Liver (tissue), 9 donors: ENCODE data around the gene KRT1. TPM values are rescaled to one million over a fixed set of nuclear protein-coding genes. Genes with fewer than 3 reads are reported as not detected.
A peak's percentile ranks its signal among the peaks of the same experiment; 100 is the strongest.

Source experiments
- DNase-seq: peaks from one replicate; pipeline ENCODE4 v3.0.0-alpha.2; 2017; ENCODE audit warnings: low spot score
- H3K27ac ChIP-seq, 2 donors: one replicate each; pipeline ENCODE4 v1.7.0; 2013; ENCODE audit warnings: inconsistent platforms in 2 of 2, low read length in 2 of 2, control low read depth in 1 of 2, low read depth in 1 of 2, mild to moderate bottlenecking in 1 of 2
- H3K27me3 ChIP-seq, 4 donors: one replicate each; pipeline versions ENCODE4 v1.6.1 to v1.7.0; 2013; ENCODE audit warnings: low read length in 3 of 4, inconsistent platforms in 1 of 4, mild to moderate bottlenecking in 1 of 4, moderate library complexity in 1 of 4; ENCODE audit not compliant: control insufficient read depth in 4 of 4, insufficient read depth in 4 of 4
- H3K36me3 ChIP-seq, 4 donors: one replicate each; pipeline versions ENCODE4 v1.6.1 to v1.7.0; 2013; ENCODE audit warnings: low read length in 3 of 4, mild to moderate bottlenecking in 3 of 4, low read depth in 1 of 4, moderate library complexity in 1 of 4; ENCODE audit not compliant: control insufficient read depth in 4 of 4, insufficient read depth in 3 of 4
- H3K4me1 ChIP-seq, 4 donors: one replicate each; pipeline versions ENCODE4 v1.6.1 to v1.7.0; 2013; ENCODE audit warnings: low read length in 3 of 4, mild to moderate bottlenecking in 3 of 4, moderate library complexity in 1 of 4; ENCODE audit not compliant: control insufficient read depth in 4 of 4, insufficient read depth in 4 of 4
- H3K4me3 ChIP-seq, 3 donors: one replicate each; pipeline versions ENCODE4 v1.6.1 to v1.7.0; 2013; ENCODE audit warnings: low read length in 3 of 3, control low read depth in 1 of 3, low read depth in 1 of 3, mild to moderate bottlenecking in 1 of 3
- H3K9ac ChIP-seq, 2 donors: one replicate each; pipeline ENCODE4 v1.7.0; 2013; ENCODE audit warnings: low read length in 2 of 2, mild to moderate bottlenecking in 2 of 2, moderate library complexity in 2 of 2, control low read depth in 1 of 2, low read depth in 1 of 2
- H3K9me3 ChIP-seq, 4 donors: one replicate each; pipeline versions ENCODE4 v1.6.1 to v1.7.0; 2013; ENCODE audit warnings: low read length in 3 of 4; ENCODE audit not compliant: control insufficient read depth in 4 of 4
- CTCF ChIP-seq: fragments of 150-350 bp; IDR thresholded peaks from 2 replicates; pipeline ENCODE4 v1.5.1; 2017; ENCODE audit warnings: improper control_type of control experiment, low read depth, low read length; ENCODE audit not compliant: missing input control
- EGR1 ChIP-seq, 2 donors: IDR thresholded peaks; 2 replicates each; pipeline ENCODE4 v1.6.1; 2016 to 2018; ENCODE audit warnings: antibody characterized with exemption in 2 of 2, low read depth in 2 of 2
- FOXA1 ChIP-seq: IDR thresholded peaks from 2 replicates; pipeline ENCODE4 v1.6.1; 2016; ENCODE audit warnings: antibody characterized with exemption
- GABPA ChIP-seq, 2 donors: IDR thresholded peaks in 1 of 2; conservative IDR thresholded peaks in 1 of 2; 2 replicates each; pipeline ENCODE4 v1.6.1; 2016; ENCODE audit warnings: antibody characterized with exemption in 2 of 2, mild to moderate bottlenecking in 1 of 2, moderate library complexity in 1 of 2
- HNF4G ChIP-seq: IDR thresholded peaks from 2 replicates; pipeline ENCODE4 v1.6.1; 2016; ENCODE audit warnings: antibody characterized with exemption
- JUND ChIP-seq, 2 donors: IDR thresholded peaks; 2 replicates each; pipeline ENCODE4 v1.6.1; 2016; ENCODE audit warnings: antibody characterized with exemption in 2 of 2
- NR2F2 ChIP-seq: IDR thresholded peaks from 2 replicates; pipeline ENCODE4 v1.6.1; 2016; ENCODE audit warnings: antibody characterized with exemption
- RAD21 ChIP-seq, 2 donors: IDR thresholded peaks; 2 replicates each; pipeline ENCODE4 v1.6.1; 2016; ENCODE audit warnings: antibody characterized with exemption in 2 of 2, mild to moderate bottlenecking in 2 of 2
- RXRA ChIP-seq, 2 donors: IDR thresholded peaks; 2 replicates each; pipeline ENCODE4 v1.6.1; 2017 to 2018; ENCODE audit warnings: antibody characterized with exemption in 2 of 2, mild to moderate bottlenecking in 1 of 2
- SP1 ChIP-seq: IDR thresholded peaks from 2 replicates; pipeline ENCODE4 v1.6.1; 2018; ENCODE audit warnings: antibody characterized with exemption, mild to moderate bottlenecking
- TAF1 ChIP-seq: conservative IDR thresholded peaks from 2 replicates; pipeline ENCODE4 v1.6.1; 2016; ENCODE audit warnings: antibody characterized with exemption, mild to moderate bottlenecking
- YY1 ChIP-seq: IDR thresholded peaks from 2 replicates; pipeline ENCODE4 v1.6.1; 2016; ENCODE audit warnings: antibody characterized with exemption, mild to moderate bottlenecking
- WGBS: extraction: QIAGEN DNeasy Blood & Tissue Kit; methylation state at CpG from one replicate; pipeline ENCODE4 v1.1.7; 2013; 5-methylcytosine and 5-hydroxymethylcytosine counted together
- polyA plus RNA-seq, 2 donors: library from polyadenylated mRNA; stranded (reverse) in 1 of 2; unstranded in 1 of 2; fragments of 200-250 nt in 1 of 2; fragments of >200 nt in 1 of 2; fragmentation: Nextera tagmentation in 1 of 2; extraction: Ambion mirVana in 1 of 2; gene quantifications; one replicate each; pipeline versions ENCODE4 v1.2.1 to v1.2.3, GENCODE V29; 2013 to 2015
- total RNA-seq, 2 donors: library from RNA; depleted of rRNA; stranded (reverse); fragments of >200 nt; gene quantifications; one replicate each; pipeline ENCODE4 v1.2.3, GENCODE V29; 2014
- TF ChIP-seq, protein P1 (sequence below): IDR thresholded peaks from 2 replicates; pipeline ENCODE4 v1.6.1; 2016; ENCODE audit warnings: antibody characterized with exemption
- TF ChIP-seq, protein P2 (sequence below): IDR thresholded peaks from 2 replicates; pipeline ENCODE4 v1.6.1; 2016; ENCODE audit warnings: antibody characterized with exemption, mild to moderate bottlenecking
- donor health status: healthy.
- donor health status: healthy.
- donor health status: healthy.
- donor health status: healthy.
- donor health status: healthy.

Gene KRT1
- total and polyA plus RNA-seq, 4 donors, result 0.14 to 2.7 TPM; not detected in 2

DNA sequence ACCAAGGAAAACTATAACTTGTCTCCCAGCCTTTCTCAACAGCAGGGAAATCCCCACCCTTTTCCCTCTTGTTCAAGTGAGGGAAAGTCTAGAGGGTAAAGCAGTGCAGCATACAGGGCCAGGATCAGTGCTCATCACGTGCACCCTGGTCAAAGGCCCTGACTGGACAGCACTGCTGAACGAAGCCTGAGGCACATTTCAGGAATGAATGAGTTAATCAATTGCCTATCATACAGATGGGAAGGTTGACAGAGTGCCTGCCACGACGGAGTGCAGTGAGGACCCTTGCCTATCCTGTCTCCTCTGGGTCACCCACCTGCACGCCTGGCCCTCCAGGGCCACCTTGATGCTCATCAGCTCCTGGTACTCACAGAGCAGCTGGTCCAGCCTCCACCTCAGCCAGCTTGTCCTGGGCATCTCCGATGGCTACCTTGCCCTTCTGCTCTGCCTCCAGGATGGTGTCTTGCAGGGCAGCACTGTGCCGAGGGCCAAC is 50.2 kb downstream of the KRT1 start:
- Histone ChIP-seq H3K9me3 (no peaks in the 10 kb centered on the region), H3K9ac (no peak overlapping the region), H3K36me3 (no peaks in the 10 kb centered on the region), H3K27ac (no peak overlapping the region), H3K4me1 (no peaks in the 10 kb centered on the region), H3K4me3 (no peak overlapping the region), H3K27me3 (peaks cover 0 to 4% (median 0%) of the 10 kb centered on the region in 4 donors)
- 77% methylated on average over 7 of the region's 7 CpGs for WGBS
- DNase-seq, result peak; percentile 21
- TF ChIP-seq YY1 (no peak), RXRA (IDR thresholded peaks at IDR 0.05) (no peak), GABPA (IDR thresholded peaks at IDR 0.05 in 1 of 2, conservative IDR thresholded peaks at IDR 0.05 in 1 of 2) (no peak), HNF4G (no peak), RAD21 (IDR thresholded peaks at IDR 0.05) (no peak), EGR1 (IDR thresholded peaks at IDR 0.05; ENCODE audit: low read depth in 2 of 2) (no peak), CTCF (no peak), SP1 (no peak)

DNA sequence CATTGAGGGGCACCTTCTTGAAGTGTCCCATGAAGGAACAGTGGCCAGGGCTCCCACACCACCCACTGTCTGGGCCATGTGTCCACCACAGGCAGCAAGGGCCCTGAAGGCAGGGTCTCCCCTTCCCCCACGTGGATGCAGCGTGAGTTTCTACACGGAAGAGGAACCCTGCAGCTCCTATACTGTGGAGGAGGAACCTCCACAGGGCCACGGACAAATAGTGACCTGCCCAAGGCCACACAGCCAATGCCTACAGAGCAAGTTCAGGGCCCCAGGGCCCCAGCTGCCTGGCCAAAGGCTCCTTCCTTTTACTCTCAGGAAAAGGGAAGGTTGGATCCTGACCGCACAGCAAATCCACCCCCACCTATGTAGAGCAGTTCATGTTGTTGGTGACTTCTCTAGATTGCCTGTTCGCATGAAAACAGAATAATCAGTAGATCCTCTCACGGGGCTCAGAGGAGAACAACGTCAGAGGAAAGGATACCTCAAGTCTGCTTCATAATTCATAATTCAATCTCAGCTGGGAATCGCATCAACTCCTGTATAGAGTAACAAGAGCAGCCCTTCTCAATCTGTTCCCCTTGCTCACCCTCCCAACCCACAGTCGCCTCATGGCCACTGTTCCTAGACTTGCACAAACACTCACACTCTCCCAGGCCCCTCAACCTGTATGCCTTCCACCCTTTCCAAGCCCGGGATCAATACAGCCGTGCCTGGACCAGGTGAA is 50.8 kb downstream of the KRT1 start:
- peak; percentile 26 for DNase-seq

GRCh38 chr12:52628841-52629240 is 51.4 kb downstream of the KRT1 start:
- Histone ChIP-seq H3K27me3 (peaks cover 0 to 4% (median 0%) of the 10 kb centered on the region in 4 donors), H3K36me3 (no peaks in the 10 kb centered on the region), H3K4me3 (no peak overlapping the region), H3K9ac (no peak overlapping the region), H3K27ac (no peak overlapping the region), H3K4me1 (no peaks in the 10 kb centered on the region), H3K9me3 (no peaks in the 10 kb centered on the region)
- no peak for TF ChIP-seq EGR1 (IDR thresholded peaks at IDR 0.05; ENCODE audit: low read depth in 2 of 2)
- no peak for TF ChIP-seq TAF1
- no peak for TF ChIP-seq RXRA (IDR thresholded peaks at IDR 0.05)
- no peak for TF ChIP-seq JUND (IDR thresholded peaks at IDR 0.05)
- no peak for TF ChIP-seq YY1
- TF ChIP-seq GABPA (IDR thresholded peaks at IDR 0.05 in 1 of 2, conservative IDR thresholded peaks at IDR 0.05 in 1 of 2), result no peak
- TF ChIP-seq, protein P1, sequence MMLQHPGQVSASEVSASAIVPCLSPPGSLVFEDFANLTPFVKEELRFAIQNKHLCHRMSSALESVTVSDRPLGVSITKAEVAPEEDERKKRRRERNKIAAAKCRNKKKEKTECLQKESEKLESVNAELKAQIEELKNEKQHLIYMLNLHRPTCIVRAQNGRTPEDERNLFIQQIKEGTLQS, result no peak
- TF ChIP-seq HNF4G, result no peak
- no peak for TF ChIP-seq SP1
- TF ChIP-seq FOXA1, result no peak
- TF ChIP-seq, protein P2, sequence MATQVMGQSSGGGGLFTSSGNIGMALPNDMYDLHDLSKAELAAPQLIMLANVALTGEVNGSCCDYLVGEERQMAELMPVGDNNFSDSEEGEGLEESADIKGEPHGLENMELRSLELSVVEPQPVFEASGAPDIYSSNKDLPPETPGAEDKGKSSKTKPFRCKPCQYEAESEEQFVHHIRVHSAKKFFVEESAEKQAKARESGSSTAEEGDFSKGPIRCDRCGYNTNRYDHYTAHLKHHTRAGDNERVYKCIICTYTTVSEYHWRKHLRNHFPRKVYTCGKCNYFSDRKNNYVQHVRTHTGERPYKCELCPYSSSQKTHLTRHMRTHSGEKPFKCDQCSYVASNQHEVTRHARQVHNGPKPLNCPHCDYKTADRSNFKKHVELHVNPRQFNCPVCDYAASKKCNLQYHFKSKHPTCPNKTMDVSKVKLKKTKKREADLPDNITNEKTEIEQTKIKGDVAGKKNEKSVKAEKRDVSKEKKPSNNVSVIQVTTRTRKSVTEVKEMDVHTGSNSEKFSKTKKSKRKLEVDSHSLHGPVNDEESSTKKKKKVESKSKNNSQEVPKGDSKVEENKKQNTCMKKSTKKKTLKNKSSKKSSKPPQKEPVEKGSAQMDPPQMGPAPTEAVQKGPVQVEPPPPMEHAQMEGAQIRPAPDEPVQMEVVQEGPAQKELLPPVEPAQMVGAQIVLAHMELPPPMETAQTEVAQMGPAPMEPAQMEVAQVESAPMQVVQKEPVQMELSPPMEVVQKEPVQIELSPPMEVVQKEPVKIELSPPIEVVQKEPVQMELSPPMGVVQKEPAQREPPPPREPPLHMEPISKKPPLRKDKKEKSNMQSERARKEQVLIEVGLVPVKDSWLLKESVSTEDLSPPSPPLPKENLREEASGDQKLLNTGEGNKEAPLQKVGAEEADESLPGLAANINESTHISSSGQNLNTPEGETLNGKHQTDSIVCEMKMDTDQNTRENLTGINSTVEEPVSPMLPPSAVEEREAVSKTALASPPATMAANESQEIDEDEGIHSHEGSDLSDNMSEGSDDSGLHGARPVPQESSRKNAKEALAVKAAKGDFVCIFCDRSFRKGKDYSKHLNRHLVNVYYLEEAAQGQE, result no peak
- no peak for TF ChIP-seq NR2F2
- no peak for DNase-seq
- WGBS, result 90% methylated on average over 2 of the region's 2 CpGs

More for the DNA sequence above, 50.8 kb downstream of the KRT1 start:
- TF ChIP-seq EGR1 (IDR thresholded peaks at IDR 0.05; ENCODE audit: low read depth in 2 of 2), result no peak
- no peak for TF ChIP-seq GABPA (IDR thresholded peaks at IDR 0.05 in 1 of 2, conservative IDR thresholded peaks at IDR 0.05 in 1 of 2)
- no peak for TF ChIP-seq SP1
- Histone ChIP-seq H3K4me3 (no peak overlapping the region), H3K36me3 (no peaks in the 10 kb centered on the region), H3K9ac (no peak overlapping the region), H3K9me3 (no peaks in the 10 kb centered on the region), H3K4me1 (no peaks in the 10 kb centered on the region), H3K27ac (no peak overlapping the region), H3K27me3 (peaks cover 0 to 4% (median 0%) of the 10 kb centered on the region in 4 donors)
- 81% methylated on average over 12 of the region's 12 CpGs for WGBS
